CD4-positive, alpha-beta T cell (primary cell): ENCODE measurements around the gene ANO4. TPM values are rescaled to one million over a fixed set of nuclear protein-coding genes. Genes with fewer than 3 reads are reported as not detected.

Source experiments
- ATAC-seq: fragments of 200-7000 bp; cut with Tn5 transposase; one replicate; pipeline ENCODE4 v1.10.0; 2022; ENCODE audit warnings: mild to moderate bottlenecking; ENCODE audit not compliant: poor library complexity
- CTCF ChIA-PET: fragments of 350-600 bp; sonication (Branson Sonifier 250); formaldehyde crosslinking; loops from one replicate; lab custom pipeline; 2021; ENCODE audit warnings: antibody characterized with exemption, inconsistent platforms; lab: Charles Lee
- POLR2A ChIA-PET: fragments of 350-600 bp; sonication (Branson Sonifier 250); formaldehyde crosslinking; loops from one replicate; lab custom pipeline; 2021; ENCODE audit warnings: antibody characterized with exemption, inconsistent platforms; lab: Charles Lee
- DNase-seq, 14 experiments: peaks; one replicate each; pipeline ENCODE4 v3.0.0-alpha.2; 2013 to 2020; ENCODE audit warnings: mixed read lengths in 2 of 14
- H3K27ac ChIP-seq, 2 donors: one replicate each; pipeline versions ENCODE4 v1.5.1 to v1.7.0; 2013; ENCODE audit warnings: low read length in 2 of 2, low read depth in 1 of 2, mild to moderate bottlenecking in 1 of 2
- H3K27me3 ChIP-seq, 2 experiments: 1 replicate in 1 of 2; 2 replicates in 1 of 2; pipeline versions ENCODE4 v1.6.1 to v1.7.0; 2013; ENCODE audit warnings: low read length in 2 of 2, control low read depth in 1 of 2, mild to moderate bottlenecking in 1 of 2, moderate library complexity in 1 of 2; ENCODE audit not compliant: insufficient read depth in 2 of 2, control insufficient read depth in 1 of 2
- H3K36me3 ChIP-seq: one replicate; pipeline ENCODE4 v1.6.1; 2013; ENCODE audit warnings: low read length, control low read depth; ENCODE audit not compliant: insufficient read depth
- H3K4me1 ChIP-seq: one replicate; pipeline ENCODE4 v1.6.1; 2013; ENCODE audit warnings: low read length, control low read depth; ENCODE audit not compliant: insufficient read depth
- H3K4me3 ChIP-seq: one replicate; pipeline ENCODE4 v1.5.1; 2013; ENCODE audit warnings: mild to moderate bottlenecking, low read length, moderate library complexity
- H3K9me3 ChIP-seq, 2 experiments: 1 replicate in 1 of 2; 2 replicates in 1 of 2; pipeline versions ENCODE4 v1.6.1 to v1.7.0; 2013; ENCODE audit warnings: low read length in 2 of 2, mild to moderate bottlenecking in 2 of 2, control low read depth in 1 of 2, moderate library complexity in 1 of 2; ENCODE audit not compliant: control insufficient read depth in 1 of 2, insufficient read depth in 1 of 2
- H3K27ac Mint-ChIP-seq: one replicate; pipeline ENCODE4 v1.8.0; 2020; ENCODE audit warnings: mixed read lengths
- H3K27me3 Mint-ChIP-seq: one replicate; pipeline ENCODE4 v1.8.0; 2021; ENCODE audit warnings: mixed read lengths
- H3K36me3 Mint-ChIP-seq: one replicate; pipeline ENCODE4 v1.8.0; 2021; ENCODE audit warnings: low read depth, mixed read lengths
- H3K4me1 Mint-ChIP-seq: one replicate; pipeline ENCODE4 v1.8.0; 2021; ENCODE audit warnings: low read depth, mixed read lengths
- H3K4me3 Mint-ChIP-seq: one replicate; pipeline ENCODE4 v1.8.0; 2020; ENCODE audit warnings: mild to moderate bottlenecking, mixed read lengths
- H3K9me3 Mint-ChIP-seq: one replicate; pipeline ENCODE4 v1.8.0; 2020; ENCODE audit warnings: mixed read lengths
- intact Hi-C, 2 experiments: fragments of 100-400 bp; cut with DNase I in 1 of 2; cut with micrococcal nuclease in 1 of 2; formaldehyde crosslinking; loops; one replicate each; pipeline versions ENCODE4 v1.15.1 to v1.9.0; 2023 to 2025; cut with DNase I, micrococcal nuclease
- total RNA-seq, 174 experiments: library from RNA in 2 of 174; stranded (reverse) in 2 of 174; gene quantifications; one replicate each; pipeline ENCODE4 v1.2.3 and lab custom pipeline; 2021 to 2026
- TF ChIP-seq, protein P1 (sequence below): fragments of 200-600 bp; IDR thresholded peaks from one replicate; pipeline ENCODE4 v1.8.0; 2022; ENCODE audit warnings: antibody characterized with exemption, mild to moderate bottlenecking

The ANO4 gene
- total RNA-seq, 2 experiments from 2014 or later: not detected

DNA sequence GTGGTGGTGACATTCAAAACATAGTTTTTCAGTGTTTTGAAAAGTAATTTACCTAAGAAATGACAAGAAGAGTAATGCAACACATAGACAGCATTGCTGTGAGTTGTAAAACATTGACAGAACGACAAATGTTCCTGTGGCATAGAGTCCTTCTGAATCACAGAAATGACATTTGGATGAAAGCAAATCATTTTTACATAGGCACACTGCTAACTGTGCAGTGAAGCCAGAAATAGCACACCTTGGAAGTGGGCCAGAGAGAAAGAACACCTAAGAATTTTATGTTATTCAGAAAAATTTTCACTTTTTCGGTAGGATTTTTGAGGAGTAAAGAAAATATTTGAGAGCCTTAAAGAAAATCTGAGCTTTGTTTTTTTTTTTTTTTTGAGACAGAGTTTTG, 100.6 kb downstream of the ANO4 start:
- H3K4me3 Mint-ChIP-seq: no peak overlapping the region
- POLR2A ChIA-PET: no interaction called here
- no peaks in the 10 kb centered on the region for H3K36me3 Mint-ChIP-seq
- Histone ChIP-seq H3K9me3 (no peaks in the 10 kb centered on the region), H3K4me1 (no peaks in the 10 kb centered on the region), H3K36me3 (no peaks in the 10 kb centered on the region), H3K27me3 (no peaks in the 10 kb centered on the region), H3K27ac (no peak overlapping the region), H3K4me3 (no peak overlapping the region)
- ATAC-seq (no peak), DNase-seq (no peak)
- H3K9me3 Mint-ChIP-seq: peaks cover 2% of the 10 kb centered on the region
- H3K4me1 Mint-ChIP-seq: no peaks in the 10 kb centered on the region
- TF ChIP-seq, protein P1, sequence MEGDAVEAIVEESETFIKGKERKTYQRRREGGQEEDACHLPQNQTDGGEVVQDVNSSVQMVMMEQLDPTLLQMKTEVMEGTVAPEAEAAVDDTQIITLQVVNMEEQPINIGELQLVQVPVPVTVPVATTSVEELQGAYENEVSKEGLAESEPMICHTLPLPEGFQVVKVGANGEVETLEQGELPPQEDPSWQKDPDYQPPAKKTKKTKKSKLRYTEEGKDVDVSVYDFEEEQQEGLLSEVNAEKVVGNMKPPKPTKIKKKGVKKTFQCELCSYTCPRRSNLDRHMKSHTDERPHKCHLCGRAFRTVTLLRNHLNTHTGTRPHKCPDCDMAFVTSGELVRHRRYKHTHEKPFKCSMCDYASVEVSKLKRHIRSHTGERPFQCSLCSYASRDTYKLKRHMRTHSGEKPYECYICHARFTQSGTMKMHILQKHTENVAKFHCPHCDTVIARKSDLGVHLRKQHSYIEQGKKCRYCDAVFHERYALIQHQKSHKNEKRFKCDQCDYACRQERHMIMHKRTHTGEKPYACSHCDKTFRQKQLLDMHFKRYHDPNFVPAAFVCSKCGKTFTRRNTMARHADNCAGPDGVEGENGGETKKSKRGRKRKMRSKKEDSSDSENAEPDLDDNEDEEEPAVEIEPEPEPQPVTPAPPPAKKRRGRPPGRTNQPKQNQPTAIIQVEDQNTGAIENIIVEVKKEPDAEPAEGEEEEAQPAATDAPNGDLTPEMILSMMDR: no peak
- CTCF ChIA-PET: no interaction called here
- intact Hi-C loops: no loop called here
- H3K27me3 Mint-ChIP-seq: no peaks in the 10 kb centered on the region
- H3K27ac Mint-ChIP-seq: no peak overlapping the region

DNA sequence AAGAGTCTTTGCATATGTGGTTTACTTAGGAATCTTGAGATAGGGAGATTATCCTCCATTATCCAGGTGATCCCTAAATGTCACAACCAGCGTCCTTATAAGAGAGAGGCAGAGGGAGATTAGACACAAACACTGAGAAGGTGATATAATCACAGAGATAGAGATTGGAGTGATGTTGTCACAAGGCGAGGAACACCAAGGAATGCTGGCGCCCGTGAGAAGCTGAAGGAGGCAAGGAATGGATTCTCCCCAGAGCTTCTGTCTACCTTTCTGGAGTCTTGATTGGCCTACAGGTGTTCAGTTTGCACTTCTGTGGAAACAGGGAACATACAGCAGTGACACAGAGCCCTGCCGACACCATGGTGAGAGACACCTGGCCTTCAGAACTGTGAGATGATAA, 101.6 kb downstream of the ANO4 start:
- Mint-ChIP-seq H3K9me3 (no peaks in the 10 kb centered on the region), H3K27me3 (no peaks in the 10 kb centered on the region), H3K4me1 (no peaks in the 10 kb centered on the region), H3K4me3 (no peak overlapping the region), H3K27ac (no peak overlapping the region), H3K36me3 (no peaks in the 10 kb centered on the region)
- no peak for DNase-seq
- Histone ChIP-seq H3K4me1 (no peaks in the 10 kb centered on the region), H3K36me3 (no peaks in the 10 kb centered on the region), H3K27me3 (no peaks in the 10 kb centered on the region), H3K4me3 (no peak overlapping the region), H3K27ac (no peak overlapping the region), H3K9me3 (no peaks in the 10 kb centered on the region)
- POLR2A ChIA-PET: no interaction called here
- TF ChIP-seq, protein P1: no peak
- intact Hi-C loops: no loop called here
- ATAC-seq: no peak
- CTCF ChIA-PET: no interaction called here

DNA sequence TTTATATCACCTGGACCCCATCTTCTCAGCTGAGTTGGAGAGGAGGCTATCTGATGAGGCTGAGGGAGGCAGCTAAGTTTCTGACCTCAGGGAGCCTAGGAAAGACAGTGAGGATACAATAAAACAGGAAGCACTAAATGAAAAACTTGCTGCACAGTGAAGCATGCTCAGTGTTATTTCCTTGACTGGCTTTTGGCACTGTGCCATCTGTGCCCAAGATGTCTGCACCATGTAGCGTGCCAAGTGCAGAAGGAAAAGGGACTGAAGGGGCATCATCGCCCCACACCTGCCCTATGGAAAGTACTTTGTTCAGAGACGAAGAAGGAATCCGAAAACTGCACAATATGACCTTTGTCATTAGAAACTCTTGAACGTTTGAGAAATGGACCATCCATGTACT, 102.7 kb downstream of the ANO4 start:
- no peaks in the 10 kb centered on the region for H3K36me3 ChIP-seq
- ChIA-PET POLR2A (no interaction called here), CTCF (no interaction called here)
- no peaks in the 10 kb centered on the region for H3K36me3 Mint-ChIP-seq
- no peaks in the 10 kb centered on the region for H3K27me3 Mint-ChIP-seq
- no peak overlapping the region for H3K27ac ChIP-seq
- H3K4me3 Mint-ChIP-seq: no peak overlapping the region
- H3K27ac Mint-ChIP-seq: no peak overlapping the region
- H3K9me3 ChIP-seq: peaks cover 0 to 3% of the 10 kb centered on the region in 2 experiments
- H3K4me1 ChIP-seq: no peaks in the 10 kb centered on the region
- no peak overlapping the region for H3K4me3 ChIP-seq
- H3K4me1 Mint-ChIP-seq: no peaks in the 10 kb centered on the region
- H3K9me3 Mint-ChIP-seq: no peaks in the 10 kb centered on the region
- TF ChIP-seq, protein P1: no peak
- DNase-seq (no peak), ATAC-seq (no peak)
- H3K27me3 ChIP-seq: no peaks in the 10 kb centered on the region
- intact Hi-C loops: no loop called here
